ENCODE data around the gene SEMA3C. TPM values are rescaled to one million over a fixed set of nuclear protein-coding genes. Genes with fewer than 3 reads are reported as not detected.

The SEMA3C gene
- total and polyA plus RNA-seq, 2 donors (not counting 3 experiments of a cell fraction or from before 2014, with no cell fraction given) = 0.01 to 0.09 TPM

GRCh38 chr7:80937336-80937735 is 18.5 kb upstream of the SEMA3C start:
- H3K4me2 ChIP-seq (ENCODE audit: insufficient read depth, low read length) = no peak overlapping the region
- DNase-seq (ENCODE audit: low read depth, low spot score) = no peak
- no peaks in the 10 kb centered on the region for H3K9me3 ChIP-seq (replicated peaks; ENCODE audit: control insufficient read depth, insufficient read depth, low read length)
- intact Hi-C loops (cut with micrococcal nuclease) (no loop called here), dilution Hi-C loops (cut with MboI; ENCODE audit: extremely low pct_ligation_motif_present, low sequenced_read_pairs) (no loop called here)
- TF ChIP-seq EZH2 (IDR thresholded peaks at IDR 0.05; ENCODE audit: borderline replicate concordance, low read depth, low read length, severe bottlenecking) (no peak), GATA2 (IDR thresholded peaks at IDR 0.05; ENCODE audit: insufficient read depth, insufficient read length, low read depth, low read length) (no peak), POLR2AphosphoS5 (IDR thresholded peaks at IDR 0.05; ENCODE audit: insufficient read depth, low read depth, low read length) (no peak), FOS (IDR thresholded peaks at IDR 0.05; ENCODE audit: borderline replicate concordance, insufficient read depth, low read length) (no peak), JUN (IDR thresholded peaks at IDR 0.05; ENCODE audit: borderline replicate concordance, insufficient read depth, insufficient read length, low read depth) (no peak), POLR2A (IDR thresholded peaks at IDR 0.05; ENCODE audit: low read depth, low read length) (no peak), MYC (IDR thresholded peaks at IDR 0.05; ENCODE audit: low read depth, low read length) (no peak)
- TF ChIP-seq, protein P1, sequence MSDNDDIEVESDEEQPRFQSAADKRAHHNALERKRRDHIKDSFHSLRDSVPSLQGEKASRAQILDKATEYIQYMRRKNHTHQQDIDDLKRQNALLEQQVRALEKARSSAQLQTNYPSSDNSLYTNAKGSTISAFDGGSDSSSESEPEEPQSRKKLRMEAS (IDR thresholded peaks at IDR 0.05; ENCODE audit: insufficient read depth, insufficient read length) = no peak
- TF ChIP-seq, protein P2, sequence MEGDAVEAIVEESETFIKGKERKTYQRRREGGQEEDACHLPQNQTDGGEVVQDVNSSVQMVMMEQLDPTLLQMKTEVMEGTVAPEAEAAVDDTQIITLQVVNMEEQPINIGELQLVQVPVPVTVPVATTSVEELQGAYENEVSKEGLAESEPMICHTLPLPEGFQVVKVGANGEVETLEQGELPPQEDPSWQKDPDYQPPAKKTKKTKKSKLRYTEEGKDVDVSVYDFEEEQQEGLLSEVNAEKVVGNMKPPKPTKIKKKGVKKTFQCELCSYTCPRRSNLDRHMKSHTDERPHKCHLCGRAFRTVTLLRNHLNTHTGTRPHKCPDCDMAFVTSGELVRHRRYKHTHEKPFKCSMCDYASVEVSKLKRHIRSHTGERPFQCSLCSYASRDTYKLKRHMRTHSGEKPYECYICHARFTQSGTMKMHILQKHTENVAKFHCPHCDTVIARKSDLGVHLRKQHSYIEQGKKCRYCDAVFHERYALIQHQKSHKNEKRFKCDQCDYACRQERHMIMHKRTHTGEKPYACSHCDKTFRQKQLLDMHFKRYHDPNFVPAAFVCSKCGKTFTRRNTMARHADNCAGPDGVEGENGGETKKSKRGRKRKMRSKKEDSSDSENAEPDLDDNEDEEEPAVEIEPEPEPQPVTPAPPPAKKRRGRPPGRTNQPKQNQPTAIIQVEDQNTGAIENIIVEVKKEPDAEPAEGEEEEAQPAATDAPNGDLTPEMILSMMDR (IDR thresholded peaks at IDR 0.05; ENCODE audit: extremely low read depth in 1 of 2, insufficient read depth in 1 of 2, low read depth in 1 of 2, low read length in 2 of 2) = no peak
- FAIRE-seq = no peak
- no TSS peak for BruUV-seq (replicated peaks)
- no peak overlapping the region for H2AFZ ChIP-seq (ENCODE audit: low read depth, low read length)
- ChIA-PET CTCF (no interaction called here), POLR2A (no interaction called here)
- H3K27ac ChIP-seq (ENCODE audit: insufficient read depth, low read depth, low read length) = no peak overlapping the region
- H3K9me1 ChIP-seq (replicated peaks; ENCODE audit: control insufficient read depth, extremely low read depth, insufficient read depth, low read length) = no peaks in the 10 kb centered on the region
- no peaks in the 10 kb centered on the region for H3K27me3 ChIP-seq (ENCODE audit: control insufficient read depth in 2 of 2, insufficient read depth in 2 of 2, low read length in 2 of 2)
- no peaks in the 10 kb centered on the region for H3K36me3 ChIP-seq (ENCODE audit: control insufficient read depth in 2 of 2, extremely low read depth in 1 of 2, insufficient read depth in 2 of 2, low read length in 2 of 2)
- no peaks in the 10 kb centered on the region for H3K79me2 ChIP-seq (ENCODE audit: control insufficient read depth, insufficient read depth, low read length)
- H3K9ac ChIP-seq (replicated peaks; ENCODE audit: extremely low read depth, insufficient read depth, low read length) = no peak overlapping the region
- H4K20me1 ChIP-seq (replicated peaks; ENCODE audit: control insufficient read depth, extremely low read depth, insufficient read depth, low read length) = no peaks in the 10 kb centered on the region
- H3K4me3 ChIP-seq (replicated peaks in 1 of 3; ENCODE audit: insufficient read depth in 1 of 3, low read depth in 1 of 3, low read length in 3 of 3) = no peak overlapping the region
- peaks cover 17% of the 10 kb centered on the region for H3K4me1 ChIP-seq (ENCODE audit: control insufficient read depth, extremely low read depth, insufficient read depth, low read length)
